B cell (primary cell): Measurements from ENCODE around the gene COQ7.

Experiments
- EZH2 ChIP-seq: IDR thresholded peaks from 2 replicates; pipeline ENCODE4 v1.6.1; 2012; ENCODE audit warnings: borderline replicate concordance, low read depth, mild to moderate bottlenecking, moderate library complexity, low read length; ENCODE audit not compliant: insufficient read depth, poor library complexity, severe bottlenecking
- TF ChIP-seq, protein P1 (sequence below): fragments of 200-600 bp; IDR thresholded peaks from one replicate; pipeline ENCODE4 v1.8.0; 2022; ENCODE audit warnings: antibody characterized with exemption, mild to moderate bottlenecking

DNA sequence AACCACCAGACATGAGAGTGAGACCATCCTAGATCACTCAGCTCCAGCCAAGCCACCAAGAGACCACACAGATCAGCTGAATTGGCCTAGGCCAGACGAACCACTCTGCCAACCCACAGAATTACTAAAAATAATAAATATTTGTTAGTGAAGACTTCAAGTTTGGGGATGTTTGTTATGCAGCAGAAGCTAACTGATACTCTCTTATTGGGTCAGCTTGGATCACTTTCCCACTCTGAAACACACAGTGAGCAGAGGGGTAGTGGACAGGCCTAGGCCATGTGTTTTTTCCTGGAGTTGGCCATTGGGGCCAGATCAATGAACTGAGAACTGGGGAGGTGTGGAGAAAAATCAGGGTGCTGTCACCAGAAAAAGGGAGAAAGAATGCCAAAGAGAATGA, 30.8 kb downstream of the COQ7 start:
- TF ChIP-seq, protein P1, sequence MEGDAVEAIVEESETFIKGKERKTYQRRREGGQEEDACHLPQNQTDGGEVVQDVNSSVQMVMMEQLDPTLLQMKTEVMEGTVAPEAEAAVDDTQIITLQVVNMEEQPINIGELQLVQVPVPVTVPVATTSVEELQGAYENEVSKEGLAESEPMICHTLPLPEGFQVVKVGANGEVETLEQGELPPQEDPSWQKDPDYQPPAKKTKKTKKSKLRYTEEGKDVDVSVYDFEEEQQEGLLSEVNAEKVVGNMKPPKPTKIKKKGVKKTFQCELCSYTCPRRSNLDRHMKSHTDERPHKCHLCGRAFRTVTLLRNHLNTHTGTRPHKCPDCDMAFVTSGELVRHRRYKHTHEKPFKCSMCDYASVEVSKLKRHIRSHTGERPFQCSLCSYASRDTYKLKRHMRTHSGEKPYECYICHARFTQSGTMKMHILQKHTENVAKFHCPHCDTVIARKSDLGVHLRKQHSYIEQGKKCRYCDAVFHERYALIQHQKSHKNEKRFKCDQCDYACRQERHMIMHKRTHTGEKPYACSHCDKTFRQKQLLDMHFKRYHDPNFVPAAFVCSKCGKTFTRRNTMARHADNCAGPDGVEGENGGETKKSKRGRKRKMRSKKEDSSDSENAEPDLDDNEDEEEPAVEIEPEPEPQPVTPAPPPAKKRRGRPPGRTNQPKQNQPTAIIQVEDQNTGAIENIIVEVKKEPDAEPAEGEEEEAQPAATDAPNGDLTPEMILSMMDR = no peak
- TF ChIP-seq EZH2 = no peak
